BJ (cell line): Measurements from ENCODE around the gene UGGT1. TPM values are rescaled to one million over a fixed set of nuclear protein-coding genes. Genes with fewer than 3 reads are reported as not detected.

Source experiments
- CTCF ChIA-PET: fragments of 350-600 bp; formaldehyde crosslinking; extraction: SDS; loops from one replicate; lab custom pipeline; 2021; ENCODE audit warnings: antibody characterized with exemption, inconsistent platforms; lab: Yijun Ruan, JAX
- POLR2A ChIA-PET: fragments of 300-600 bp; sonication (Branson Sonifier 250); formaldehyde crosslinking; extraction: SDS; loops from one replicate; lab custom pipeline; 2021; ENCODE audit warnings: antibody characterized with exemption; lab: Charles Lee
- DNase-seq: peaks from one replicate; pipeline ENCODE4 v3.0.0-alpha.2; 2011; ENCODE audit warnings: low read depth
- H3K27me3 ChIP-seq: 2 replicates; pipeline ENCODE4 v1.6.0; 2011; ENCODE audit warnings: low read length; ENCODE audit not compliant: control insufficient read depth, insufficient read depth
- H3K36me3 ChIP-seq: 2 replicates; pipeline ENCODE4 v1.5.1; 2011; ENCODE audit warnings: low read length; ENCODE audit not compliant: control insufficient read depth, insufficient read depth
- H3K4me3 ChIP-seq: 2 replicates; pipeline ENCODE4 v1.5.1; 2011; ENCODE audit warnings: low read depth, mild to moderate bottlenecking, control low read depth, low read length
- polyA plus RNA-seq: library from polyadenylated mRNA; depleted of rRNA; stranded (reverse); fragments of >200 nt; gene quantifications from 2 replicates; pipeline ENCODE4 v1.2.3, GENCODE V29; 2011
- TF ChIP-seq, protein P1 (sequence below): IDR thresholded peaks from 2 replicates; pipeline ENCODE4 v1.5.1; 2011; ENCODE audit warnings: low read depth, mild to moderate bottlenecking, control low read depth, inconsistent platforms, low read length, moderate library complexity; ENCODE audit not compliant: insufficient read depth

UGGT1 gene
- polyA plus RNA-seq, 1 experiment: 28.6 TPM

DNA sequence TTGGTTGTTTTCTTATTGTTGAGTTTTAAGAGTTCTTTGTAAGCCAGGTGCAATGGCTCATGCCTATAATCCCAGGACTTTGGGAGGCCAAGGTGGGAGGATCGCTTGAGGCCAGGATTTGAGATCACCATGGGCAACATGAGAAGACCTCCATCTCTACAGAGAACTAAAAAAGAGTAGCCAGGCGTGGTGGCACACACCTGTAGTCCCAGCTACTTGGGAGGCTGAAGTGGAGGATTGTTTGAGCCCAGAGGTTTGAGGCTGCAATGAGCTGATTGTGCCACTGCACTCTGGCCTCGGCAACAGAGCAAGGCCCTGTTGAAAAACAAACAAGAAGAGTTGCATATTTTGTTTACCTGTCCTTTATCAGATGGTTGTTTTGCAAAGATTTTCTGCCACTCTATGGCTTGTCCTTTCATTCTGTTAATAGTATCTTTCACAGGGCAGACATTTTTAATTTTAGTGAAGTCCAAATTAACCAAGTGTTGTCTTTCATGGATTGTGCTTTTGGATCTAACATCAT lies 46.2 kb downstream of the UGGT1 start:
- CTCF ChIA-PET: no interaction called here
- H3K36me3 ChIP-seq: peaks cover 24% of the 10 kb centered on the region
- DNase-seq: no peak
- H3K4me3 ChIP-seq: no peak overlapping the region
- TF ChIP-seq, protein P1, sequence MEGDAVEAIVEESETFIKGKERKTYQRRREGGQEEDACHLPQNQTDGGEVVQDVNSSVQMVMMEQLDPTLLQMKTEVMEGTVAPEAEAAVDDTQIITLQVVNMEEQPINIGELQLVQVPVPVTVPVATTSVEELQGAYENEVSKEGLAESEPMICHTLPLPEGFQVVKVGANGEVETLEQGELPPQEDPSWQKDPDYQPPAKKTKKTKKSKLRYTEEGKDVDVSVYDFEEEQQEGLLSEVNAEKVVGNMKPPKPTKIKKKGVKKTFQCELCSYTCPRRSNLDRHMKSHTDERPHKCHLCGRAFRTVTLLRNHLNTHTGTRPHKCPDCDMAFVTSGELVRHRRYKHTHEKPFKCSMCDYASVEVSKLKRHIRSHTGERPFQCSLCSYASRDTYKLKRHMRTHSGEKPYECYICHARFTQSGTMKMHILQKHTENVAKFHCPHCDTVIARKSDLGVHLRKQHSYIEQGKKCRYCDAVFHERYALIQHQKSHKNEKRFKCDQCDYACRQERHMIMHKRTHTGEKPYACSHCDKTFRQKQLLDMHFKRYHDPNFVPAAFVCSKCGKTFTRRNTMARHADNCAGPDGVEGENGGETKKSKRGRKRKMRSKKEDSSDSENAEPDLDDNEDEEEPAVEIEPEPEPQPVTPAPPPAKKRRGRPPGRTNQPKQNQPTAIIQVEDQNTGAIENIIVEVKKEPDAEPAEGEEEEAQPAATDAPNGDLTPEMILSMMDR: no peak
- H3K27me3 ChIP-seq: no peaks in the 10 kb centered on the region
- POLR2A ChIA-PET: no interaction called here

DNA sequence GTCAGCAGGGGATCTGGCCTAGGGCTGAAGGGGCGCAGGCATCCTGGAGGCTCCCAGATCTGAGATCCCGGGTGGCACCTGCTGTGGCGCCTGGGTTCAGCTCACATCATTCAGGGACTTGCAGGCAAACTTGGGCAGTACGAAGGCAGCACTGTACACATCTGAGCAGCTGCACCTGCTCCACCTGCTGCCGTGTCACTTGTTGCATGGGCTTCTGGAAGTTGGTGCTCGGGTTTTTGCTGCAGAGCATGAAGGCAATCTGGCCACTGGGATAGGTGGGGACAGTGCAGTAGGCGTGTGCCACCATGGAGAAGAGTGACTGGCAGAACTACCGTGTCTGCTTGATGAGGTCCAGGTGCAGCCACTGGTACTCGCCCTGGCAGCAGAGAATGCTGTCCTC lies 48.6 kb downstream of the UGGT1 start:
- ChIA-PET POLR2A (no interaction called here), CTCF (interaction anchor here (0.8 to 1.3 kb wide), 2 partner anchors 11 to 15 kb away, joined by 3 read pairs; no protein-coding TSS in a partner anchor)
- TF ChIP-seq, protein P1: no peak
- no peaks in the 10 kb centered on the region for H3K27me3 ChIP-seq
- H3K4me3 ChIP-seq: no peak overlapping the region
- no peak for DNase-seq
- H3K36me3 ChIP-seq: peaks cover 15% of the 10 kb centered on the region

DNA sequence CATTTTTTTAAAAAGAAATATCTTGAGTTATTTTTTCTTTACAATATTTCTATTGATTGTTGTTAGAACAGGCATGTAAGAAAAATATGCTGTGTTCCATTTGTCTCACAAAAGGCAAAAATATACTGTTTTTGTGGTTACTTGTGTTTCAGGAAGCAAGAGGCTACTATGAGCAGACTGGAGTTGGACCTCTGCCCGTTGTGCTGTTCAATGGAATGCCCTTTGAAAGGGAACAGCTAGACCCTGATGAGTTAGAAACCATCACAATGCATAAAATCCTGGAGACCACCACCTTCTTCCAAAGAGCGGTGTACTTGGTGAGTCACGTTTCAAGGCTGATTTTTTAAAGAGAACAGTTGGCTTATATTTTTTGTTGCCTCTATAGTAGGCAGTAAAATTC lies 54.7 kb downstream of the UGGT1 start:
- ChIA-PET POLR2A (no interaction called here), CTCF (no interaction called here)
- H3K27me3 ChIP-seq: no peaks in the 10 kb centered on the region
- TF ChIP-seq, protein P1: no peak
- no peaks in the 10 kb centered on the region; the same call in none of the 2 replicates for H3K36me3 ChIP-seq
- H3K4me3 ChIP-seq: no peak overlapping the region
- no peak for DNase-seq

DNA sequence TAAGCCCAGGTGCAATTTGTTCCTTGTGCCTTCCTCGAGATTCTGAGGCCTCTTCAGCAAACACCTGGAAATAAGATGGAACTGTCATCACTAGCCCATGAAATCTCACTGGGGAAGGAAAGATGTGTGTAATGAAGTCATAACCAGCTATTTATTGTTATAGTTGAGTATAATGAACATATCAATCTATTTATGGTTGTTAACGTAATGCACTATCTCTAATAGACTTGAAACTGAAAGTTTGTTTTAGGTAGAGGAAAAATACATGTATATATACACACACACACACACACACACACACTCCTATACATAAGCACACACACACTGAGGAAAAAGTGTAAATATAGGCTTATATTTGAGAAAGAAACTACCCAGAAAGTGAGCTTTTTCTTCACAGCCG lies 62.8 kb downstream of the UGGT1 start:
- no peak for DNase-seq
- Histone ChIP-seq H3K27me3 (no peaks in the 10 kb centered on the region), H3K36me3 (peaks cover 2% of the 10 kb centered on the region; the same call in 1 of the 2 replicates), H3K4me3 (no peak overlapping the region)
- TF ChIP-seq, protein P1: no peak
- ChIA-PET POLR2A (no interaction called here), CTCF (no interaction called here)

DNA sequence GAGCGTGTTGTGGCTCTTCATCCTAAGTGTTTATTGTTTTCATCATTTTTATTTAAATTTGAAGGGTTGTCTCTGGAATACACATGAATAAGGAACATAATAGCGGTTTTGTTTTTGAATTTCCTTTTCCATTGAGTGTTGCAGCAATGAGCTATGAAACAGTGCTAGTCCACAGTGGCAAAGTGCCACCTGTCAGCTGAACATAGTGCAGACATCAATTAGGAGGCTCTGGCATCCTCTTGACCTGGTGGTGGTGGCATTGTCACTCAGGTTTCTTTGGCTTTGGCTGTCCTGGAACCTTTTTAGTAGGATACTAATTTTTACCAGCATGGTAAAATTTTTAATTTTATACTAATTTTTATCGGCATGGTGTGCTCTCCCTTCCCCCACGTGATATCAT lies 63.2 kb downstream of the UGGT1 start:
- TF ChIP-seq, protein P1: no peak
- Histone ChIP-seq H3K4me3 (no peak overlapping the region), H3K36me3 (peaks cover 2% of the 10 kb centered on the region; the same call in 1 of the 2 replicates), H3K27me3 (no peaks in the 10 kb centered on the region)
- CTCF ChIA-PET: no interaction called here
- POLR2A ChIA-PET: no interaction called here
- DNase-seq: no peak
